ENCODE results near the gene SLC30A3.
"Not testable (repeated sequence)": the region's sequence is repeated elsewhere in the genome, so short reads cannot be mapped to it uniquely, and the experiment has no call there.

SLC30A3 gene

GRCh38 chr2:27284996-27285395, 22.1 kb upstream of the SLC30A3 start:
- FAIRE-seq: no peak

GRCh38 chr2:27282892-27283291, 20.0 kb upstream of the SLC30A3 start:
- no peak for FAIRE-seq

DNA sequence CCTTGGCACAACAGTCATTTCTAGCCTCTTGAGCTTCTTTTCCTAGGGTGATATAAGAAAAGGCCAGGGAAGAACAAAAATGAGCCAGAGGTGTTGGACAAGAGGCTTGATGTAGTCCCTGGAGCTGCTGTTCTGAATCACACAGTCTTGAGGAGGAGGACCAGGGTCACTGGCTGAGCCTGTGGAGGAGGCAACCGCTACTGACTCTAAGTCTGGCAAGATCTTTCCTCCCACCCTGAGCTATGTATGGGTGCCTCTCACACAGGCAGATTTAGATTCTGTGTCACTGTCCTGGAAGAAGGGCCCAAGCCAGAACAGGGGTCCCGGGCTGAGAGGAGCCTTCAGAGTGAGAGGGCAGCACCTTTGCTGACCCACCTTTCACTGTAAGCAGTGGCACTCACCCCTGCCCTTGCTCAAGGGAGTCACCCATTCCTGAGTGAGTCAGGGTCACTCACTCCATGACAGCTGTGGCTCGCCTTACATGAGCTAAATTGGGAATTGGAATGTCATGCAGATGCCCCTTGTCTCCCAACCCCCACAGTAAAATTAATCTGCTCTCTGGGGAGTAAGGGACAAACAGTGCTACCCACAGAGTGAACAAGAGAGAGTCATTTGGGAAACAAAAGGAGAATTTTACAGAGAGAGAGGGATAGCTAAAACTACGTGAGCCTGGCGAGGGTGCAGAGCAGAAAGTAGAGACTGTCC, 19.2 kb upstream of the SLC30A3 start, which contains the start of gene TRIM54:
Gene TRIM54 (plus strand): TSS at position 575 of the 705 bp plus-strand sequence. CDS start 303 bp downstream, outside the sequence.
- FAIRE-seq: no peak

GRCh38 chr2:27281442-27281841, 18.6 kb upstream of the SLC30A3 start:
- FAIRE-seq: no peak

DNA sequence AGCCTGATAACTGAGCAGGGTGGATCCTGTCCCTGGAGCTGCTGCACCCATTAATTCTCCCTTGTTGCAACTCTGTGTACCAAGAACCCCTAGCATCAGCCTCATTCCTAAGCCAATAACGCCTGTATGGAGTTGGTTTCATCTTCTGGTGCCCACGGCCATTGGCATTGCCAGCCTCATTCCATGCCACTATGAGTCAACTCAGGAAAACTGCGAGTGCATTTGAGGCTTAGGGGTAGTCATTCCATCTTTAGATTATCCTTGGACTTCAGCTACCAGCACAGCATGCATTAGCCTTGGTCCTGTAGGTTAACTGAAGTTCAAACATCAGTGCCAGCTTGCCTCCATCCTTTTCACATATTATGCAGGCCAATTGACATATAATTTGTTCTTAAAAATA, 18.0 kb upstream of the SLC30A3 start:
- FAIRE-seq: no peak

DNA sequence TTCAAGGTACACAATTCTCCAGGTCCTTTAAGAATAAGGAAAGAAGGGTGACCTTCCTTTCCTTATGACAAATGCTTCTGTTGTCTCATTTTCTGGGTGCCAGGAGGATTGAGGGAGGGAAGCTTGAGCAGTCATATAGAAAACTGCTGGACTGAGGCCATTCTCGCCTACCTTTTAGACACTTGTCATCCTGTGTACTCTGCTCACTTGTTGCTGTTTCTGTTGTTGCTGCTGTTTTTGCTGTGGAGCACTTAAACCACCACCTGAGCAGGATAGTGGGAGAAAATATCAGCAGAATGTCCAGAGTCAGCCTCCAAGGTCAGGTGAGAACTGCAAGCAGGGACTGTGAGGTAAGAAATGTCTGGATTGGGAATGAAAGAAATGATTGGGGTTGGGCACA, 15.2 kb upstream of the SLC30A3 start:
- no peak for FAIRE-seq

- no peak for FAIRE-seq
Measured at GRCh38 chr2:27275211-27276150, 12.6 kb upstream of the SLC30A3 start, which contains the start of gene DNAJC5G. Gene DNAJC5G, plus strand, starts transcription at chr2:27275433. Its CDS starts 1,296 bp downstream, at chr2:27276729.

DNA sequence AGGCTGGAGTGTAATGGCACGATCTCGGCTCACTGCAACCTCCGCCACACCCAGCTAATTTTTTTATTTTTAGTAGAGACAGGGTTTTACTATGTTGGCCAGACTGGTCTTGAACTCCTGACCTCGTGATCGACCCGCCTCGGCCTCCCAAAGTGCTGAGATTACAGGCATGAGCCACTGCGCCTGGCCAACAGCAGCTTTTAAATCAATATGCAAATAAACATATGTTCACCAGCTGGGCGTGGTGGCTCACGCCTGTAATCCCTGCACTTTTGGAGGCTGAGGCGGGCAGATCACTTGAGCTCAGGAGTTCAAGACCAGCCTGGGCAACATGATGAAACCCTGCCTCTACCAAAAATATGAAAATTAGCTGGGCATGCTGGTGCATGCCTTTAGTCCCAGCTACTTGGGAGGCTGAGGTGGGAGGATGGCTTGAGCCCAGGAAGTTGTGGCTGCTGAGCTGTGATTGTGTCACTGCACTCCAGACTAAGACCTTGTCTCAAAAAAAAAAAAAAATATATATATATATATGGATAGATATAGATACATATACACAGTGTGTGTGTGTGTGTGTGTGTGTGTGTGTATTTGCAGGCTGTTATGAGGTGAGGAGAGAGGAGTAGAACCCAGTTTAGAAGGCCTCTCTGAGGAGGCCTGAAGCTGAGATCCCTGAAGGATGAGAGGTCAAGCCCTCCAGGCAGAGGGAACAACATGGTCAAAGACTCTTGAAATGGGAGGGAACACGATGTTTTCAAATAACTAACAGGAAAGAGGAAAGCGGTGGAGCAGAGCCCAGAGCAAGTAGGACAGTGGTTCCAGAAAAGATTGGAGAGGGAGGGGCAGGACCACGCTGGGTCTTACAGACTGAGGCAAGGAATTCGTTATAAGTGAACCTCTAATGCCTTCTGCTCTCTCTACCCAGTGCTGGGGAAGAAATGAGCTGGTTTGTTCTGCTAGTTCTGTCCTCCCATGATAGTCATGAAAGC, 10.0 kb upstream of the SLC30A3 start:
- FAIRE-seq: not testable (repeated sequence)

DNA sequence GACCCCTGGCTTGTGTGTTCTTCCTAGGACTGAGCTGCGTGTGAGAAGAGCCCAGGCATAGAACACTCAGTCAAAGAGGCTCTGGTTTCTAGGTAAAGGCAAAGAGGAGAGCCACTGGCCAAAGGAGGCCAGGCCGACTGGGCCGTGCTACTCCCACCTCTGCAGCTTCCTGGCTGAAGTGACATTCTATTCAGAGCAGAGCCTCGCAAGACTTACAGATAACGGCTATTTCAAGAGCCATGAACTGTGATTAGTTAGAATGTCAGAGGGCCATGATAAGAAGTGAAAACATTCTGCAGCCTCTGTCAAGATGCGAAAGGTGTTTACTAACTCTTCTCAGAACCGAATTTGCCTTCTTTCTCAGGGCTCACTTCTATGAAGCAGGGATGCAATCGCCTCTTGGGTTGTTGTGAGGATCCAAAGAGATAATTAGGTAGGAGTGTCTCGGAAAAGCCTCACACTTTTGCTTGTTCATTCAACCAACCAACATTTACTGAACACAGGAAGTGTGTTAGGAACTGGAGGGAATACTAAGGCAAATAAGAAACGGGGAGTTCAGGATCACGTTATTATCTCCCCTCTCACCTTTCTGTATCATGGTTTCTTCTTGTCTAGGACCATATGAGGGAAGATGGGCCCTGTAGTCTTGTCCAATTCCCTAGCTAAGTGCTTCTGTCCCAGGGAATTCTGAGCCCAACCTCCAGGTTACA, 8.9 kb upstream of the SLC30A3 start:
- FAIRE-seq: no peak

DNA sequence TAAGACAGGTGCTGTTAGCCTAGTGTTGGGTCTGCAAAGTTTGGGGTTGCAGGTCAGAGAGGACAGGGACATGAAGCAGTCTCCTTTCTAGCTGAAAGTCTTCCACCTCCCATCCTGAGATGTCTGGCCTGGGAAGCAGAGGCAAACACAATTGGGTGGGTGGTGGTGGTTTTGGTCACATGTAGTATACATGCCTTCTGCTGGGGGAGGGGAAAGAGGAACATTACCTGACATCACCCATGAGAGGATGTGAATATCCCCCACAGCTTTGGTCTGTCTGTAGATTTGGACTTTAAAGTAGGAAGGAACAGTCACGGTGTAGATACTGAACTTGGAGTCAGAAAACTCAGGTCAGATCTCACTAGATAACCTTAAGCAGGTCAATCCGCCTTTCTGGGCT, 7.8 kb upstream of the SLC30A3 start:
- no peak for FAIRE-seq

- no peak for FAIRE-seq
Measured at GRCh38 chr2:27270131-27270530, 7.3 kb upstream of the SLC30A3 start.

DNA sequence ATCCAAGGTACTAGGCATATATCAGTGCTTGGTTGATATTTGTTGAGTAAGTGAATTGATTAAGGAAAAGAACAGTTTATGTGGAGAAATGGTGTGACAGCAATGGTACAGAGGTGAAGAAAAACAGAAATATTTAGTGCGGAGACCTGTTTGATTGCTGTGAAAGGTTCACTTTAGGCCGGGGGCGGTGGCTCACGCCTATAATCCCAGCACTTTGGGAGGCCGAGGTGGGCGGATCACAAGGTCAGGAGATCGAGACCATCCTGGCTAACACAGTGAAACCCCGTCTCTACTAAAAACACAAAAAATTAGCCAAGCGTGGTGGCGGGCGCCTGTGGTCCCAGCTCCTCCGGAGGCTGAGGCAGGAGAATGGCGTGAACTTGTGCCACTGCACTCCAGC, 5.4 kb upstream of the SLC30A3 start:
- not testable (repeated sequence) for FAIRE-seq

DNA sequence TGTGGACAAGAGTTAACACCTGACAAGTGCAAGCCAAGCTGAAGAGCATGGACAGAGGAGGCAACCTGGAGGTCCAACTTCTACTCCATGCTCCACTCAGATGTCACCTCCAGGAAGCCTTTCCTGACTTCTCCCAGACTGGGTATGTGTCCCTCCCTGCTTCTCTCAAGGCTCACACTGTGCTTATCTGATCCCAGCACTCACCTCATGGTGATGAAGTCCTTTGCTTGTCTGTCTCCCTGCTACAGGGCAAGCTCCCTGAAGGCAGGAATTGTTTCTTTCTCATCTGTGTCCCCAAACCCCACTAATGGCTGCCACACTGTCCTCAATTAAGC, 2.7 kb upstream of the SLC30A3 start:
- FAIRE-seq: no peak

DNA sequence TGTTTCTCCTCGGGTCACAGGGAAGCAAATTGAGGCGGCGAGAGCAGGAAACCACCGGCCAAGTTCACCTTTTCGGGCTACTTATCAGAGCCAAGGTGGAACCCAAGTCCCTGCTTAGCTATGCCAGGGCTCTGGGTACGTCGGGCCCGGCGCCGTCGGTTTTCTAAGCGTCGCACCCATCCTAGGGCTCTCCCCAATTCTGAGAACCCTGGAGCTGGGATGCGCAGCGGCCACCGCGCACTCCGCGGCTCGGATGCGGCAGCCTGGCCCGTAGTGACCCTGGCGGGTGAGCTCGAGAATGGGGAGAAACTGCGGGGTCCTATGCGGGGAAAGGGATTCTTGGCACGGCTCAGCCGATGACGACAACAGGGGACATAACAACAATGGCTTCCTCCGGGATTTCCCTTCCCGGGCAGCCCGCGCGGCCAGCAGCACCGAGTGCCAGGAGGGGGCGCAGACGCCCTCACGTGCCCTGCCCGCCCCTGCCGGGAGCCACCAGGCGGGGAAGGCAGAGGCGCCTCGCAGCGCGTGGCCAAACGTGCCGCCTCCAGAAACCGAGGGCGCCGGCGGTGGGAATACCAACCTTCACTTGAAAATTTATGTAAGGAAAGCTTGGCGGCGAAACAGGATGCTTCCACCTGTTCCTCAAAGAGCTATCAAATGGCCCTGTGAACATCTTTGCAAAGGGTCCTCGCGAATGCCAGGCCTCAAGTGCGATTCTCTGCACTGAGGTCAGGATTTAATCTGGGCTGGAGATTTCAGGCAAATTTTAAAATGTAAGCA, 2.1 kb upstream of the SLC30A3 start:
- no peak for FAIRE-seq

GRCh38 chr2:27264253-27264752, 1.5 kb upstream of the SLC30A3 start:
- no peak for FAIRE-seq

DNA sequence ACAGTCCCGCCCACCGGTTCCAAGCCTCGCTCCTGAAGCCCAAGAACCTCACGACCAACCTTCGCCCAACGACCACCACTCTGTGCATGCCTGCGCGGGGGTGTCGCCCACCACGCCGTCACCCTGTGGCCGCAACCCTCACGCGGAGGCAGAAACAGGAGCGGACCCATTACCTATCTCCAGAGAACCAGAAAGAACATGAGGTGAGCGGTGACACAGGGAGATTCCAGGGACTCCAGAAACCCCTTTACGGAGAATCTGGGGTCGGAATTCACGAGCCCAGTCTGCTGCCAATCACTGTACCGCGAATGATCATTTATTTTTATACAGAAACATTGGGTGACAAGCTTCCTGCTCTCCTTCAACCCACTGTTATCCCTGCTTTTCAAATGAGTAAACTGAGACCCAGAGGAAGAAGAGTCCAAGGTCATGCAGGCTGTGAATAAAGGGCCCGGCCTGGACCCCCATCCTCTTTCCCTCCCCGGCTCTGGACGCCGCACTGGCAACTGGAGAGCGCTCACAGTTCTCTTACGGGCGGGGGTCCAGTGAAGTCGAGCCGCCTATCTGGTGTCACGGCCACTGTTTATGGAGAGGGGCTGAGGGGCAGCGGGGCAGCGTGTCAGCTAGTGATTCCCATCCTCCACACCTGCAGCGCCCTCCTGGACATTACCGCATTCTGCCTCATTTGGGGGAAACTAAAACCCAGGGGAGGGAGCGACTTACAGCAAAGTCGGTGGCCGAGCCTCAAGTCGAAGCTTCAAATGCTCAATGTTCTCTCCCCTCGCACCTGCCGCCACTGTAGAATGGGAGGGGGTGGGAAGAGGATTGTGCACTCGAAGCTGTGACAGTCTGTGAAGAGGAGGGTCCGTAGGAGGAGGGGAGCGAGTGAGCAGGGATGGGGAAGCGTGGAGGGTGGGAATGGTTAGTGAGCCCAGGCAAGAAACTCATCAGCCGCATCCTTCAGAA, 723 bp upstream of the SLC30A3 start:
- FAIRE-seq: no peak

DNA sequence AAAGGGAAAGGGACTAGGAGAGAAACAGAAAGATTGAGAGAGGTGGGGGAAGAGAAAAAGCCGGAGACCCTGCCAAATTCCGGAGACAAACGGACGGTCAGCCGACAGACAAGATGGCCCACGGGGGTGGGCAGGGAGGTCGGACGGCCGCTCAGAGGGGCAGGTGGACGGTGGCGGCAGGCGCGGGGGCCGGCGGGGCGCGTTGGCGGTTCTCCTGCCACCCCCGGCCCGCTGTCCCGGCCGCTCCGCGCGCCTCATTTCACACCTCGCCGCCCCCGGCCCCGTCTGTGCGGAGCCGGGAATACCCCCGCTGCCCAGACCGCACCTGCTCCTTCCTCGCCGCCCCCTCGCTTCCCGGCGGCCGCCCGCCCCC, 935 bp downstream of the SLC30A3 start:
- FAIRE-seq: no peak

- no peak for FAIRE-seq
Measured at GRCh38 chr2:27261241-27261925, 1.5 kb downstream of the SLC30A3 start.

GRCh38 chr2:27258051-27258450, 4.8 kb downstream of the SLC30A3 start:
- no peak for FAIRE-seq
